IPS-NIHi7 (cell line): ENCODE data around the gene NHEJ1.

Experiments used
- DNase-seq: peaks from one replicate; pipeline ENCODE4 v3.0.0; 2012; ENCODE audit warnings: mixed read lengths; ENCODE audit errors: extremely low spot score

Gene NHEJ1

GRCh38 chr2:219167997-219168396, 7.4 kb upstream of the NHEJ1 start:
- DNase-seq: no peak

DNA sequence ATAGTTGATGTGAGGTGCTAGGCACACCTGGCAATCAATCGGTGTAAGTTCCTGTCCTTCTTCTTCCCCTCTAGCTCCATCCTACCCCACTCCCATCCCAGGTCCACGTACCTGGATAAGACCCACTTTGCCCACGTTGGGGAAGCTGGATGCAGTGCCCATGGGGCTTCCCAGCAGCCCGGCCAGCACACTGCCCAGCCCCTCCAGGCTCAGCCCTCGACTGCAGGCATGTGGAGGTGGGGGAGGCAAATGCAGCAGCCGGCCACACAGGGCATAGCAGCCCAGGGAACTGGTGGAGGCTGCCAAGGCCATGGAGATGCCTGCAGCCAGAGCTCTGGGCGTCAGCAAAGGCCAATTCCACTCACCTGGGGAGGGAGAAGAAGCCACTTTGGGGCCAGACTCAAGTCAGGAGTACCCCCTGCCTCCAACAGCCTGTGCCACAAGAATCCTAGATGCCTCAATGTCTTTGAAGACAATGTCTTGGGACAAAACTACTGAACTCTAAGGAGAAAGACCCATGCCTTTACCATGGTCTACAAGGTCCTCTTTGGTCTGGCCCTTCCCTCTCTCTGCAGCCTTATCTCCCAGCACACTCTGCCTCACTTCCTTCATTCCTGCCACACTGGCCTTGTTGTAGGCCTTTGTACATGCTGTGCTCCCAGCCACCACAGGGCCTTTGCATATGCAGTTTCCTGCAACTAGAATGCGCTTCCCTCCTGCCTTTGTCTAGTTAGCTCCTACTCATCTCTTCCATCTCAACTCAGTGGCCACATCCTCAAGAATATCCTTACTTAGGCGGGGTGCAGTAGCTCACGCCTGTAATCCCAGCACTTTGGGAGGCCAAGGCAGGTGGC, 4.7 kb upstream of the NHEJ1 start:
- no peak for DNase-seq

DNA sequence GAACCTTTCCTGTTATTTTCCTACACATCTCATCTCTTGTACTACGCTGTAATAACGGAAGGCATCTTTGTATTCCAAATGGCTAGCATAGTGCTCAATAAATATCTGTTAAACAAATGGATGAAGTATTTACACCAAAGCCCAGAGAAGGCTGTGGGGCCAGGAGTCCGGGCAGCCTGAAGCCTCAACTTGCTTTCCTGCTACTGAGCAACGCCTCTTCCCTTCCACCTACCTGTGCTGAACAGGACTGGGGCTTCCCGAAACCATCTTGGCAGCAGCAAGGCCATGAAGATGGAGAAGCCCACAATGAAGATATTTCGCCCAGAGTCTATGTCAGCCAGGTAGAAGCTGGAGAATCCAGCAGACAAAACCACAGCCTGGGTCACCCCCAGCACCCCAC, 2.5 kb upstream of the NHEJ1 start:
- no peak for DNase-seq

GRCh38 chr2:219161097-219161496, 482 bp upstream of the NHEJ1 start:
- no peak for DNase-seq

DNA sequence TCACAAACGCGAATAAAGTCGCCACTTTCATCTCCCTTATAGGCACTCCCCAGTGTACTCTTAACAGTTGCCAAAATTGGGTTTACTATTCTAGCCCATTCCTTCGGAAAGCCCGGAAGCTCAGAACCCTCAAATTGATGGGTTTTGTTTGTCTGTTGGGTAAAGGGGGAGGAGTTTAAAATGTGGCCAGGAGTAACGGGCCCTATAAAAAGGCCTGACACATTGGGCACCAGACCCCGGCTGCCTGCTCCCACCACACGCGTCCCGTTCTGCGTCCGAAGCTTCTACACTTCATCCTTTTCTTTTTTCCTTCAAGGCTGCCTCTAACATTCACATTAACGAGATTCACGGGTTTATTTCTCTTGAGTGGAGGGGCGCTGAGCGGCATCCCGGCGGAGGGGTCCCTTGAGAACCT, 837 bp downstream of the NHEJ1 start:
- no peak for DNase-seq

DNA sequence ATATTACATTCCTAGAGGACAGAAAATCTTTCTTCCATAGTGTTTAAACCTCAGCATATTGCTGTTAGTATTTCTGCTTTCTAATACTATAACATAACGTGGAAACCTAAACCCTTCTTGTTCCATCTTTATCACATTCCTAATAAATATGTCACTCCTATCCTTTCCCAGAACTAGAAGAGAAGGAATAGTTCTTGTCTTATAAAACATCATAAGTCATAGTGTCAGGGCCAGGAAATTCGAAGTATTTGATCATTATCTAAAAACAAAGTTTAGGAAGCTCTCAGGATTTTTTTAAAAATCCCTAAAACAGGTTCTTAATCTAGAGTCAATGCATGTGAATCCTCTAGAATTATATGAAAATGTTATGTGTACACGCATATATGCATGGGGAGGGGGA, 2.0 kb downstream of the NHEJ1 start:
- DNase-seq: no peak

- no peak for DNase-seq
These were observed 2.6 kb downstream of the NHEJ1 start for GRCh38 chr2:219158025-219158424.

DNA sequence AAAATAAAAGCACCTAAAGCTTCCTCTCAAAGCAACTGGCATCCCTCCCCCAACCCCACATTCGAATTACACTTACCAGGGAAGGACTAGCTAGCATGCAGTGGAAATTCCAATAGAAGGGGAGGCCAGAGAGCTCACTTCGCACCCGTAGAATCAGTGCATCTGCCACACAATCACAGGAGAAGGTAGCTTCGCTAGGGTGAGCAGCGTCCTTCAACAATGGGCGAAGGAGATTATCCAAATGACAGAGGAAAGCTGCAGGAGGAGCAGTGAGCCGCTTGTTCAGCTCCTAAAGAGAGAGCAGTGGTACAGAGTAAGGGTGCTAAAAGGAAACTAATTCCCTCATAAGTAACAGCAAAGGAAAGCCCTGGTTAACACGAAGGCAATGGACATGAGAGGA, 3.2 kb downstream of the NHEJ1 start:
- DNase-seq: no peak

DNA sequence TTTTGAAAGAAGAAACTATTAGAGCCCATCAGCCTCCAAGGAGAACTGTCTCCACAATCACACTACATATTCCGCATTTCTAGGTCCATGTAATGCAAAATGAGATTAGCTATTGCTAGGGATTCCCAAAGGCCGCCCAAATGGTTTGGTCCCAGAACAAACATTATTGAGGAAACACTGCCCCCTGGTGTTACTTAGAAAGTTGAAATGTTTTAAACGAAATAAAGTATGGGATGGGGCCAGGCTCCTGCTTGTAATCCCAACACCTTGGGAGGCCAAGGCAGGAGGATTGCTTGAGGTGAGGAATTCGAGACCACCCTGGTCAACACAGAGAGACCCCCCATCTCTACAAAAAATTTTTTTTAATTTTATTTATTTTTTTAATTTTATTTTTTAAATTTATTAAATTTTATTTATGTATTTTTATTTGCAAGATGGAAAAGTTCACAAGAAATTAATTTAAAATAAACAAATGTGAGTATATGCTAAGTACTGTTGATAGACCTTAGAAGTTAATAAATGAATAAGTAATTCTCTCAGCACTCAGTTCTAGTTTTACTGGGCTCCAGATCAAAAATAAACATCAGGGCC, 5.5 kb downstream of the NHEJ1 start:
- DNase-seq: peak; percentile 72

DNA sequence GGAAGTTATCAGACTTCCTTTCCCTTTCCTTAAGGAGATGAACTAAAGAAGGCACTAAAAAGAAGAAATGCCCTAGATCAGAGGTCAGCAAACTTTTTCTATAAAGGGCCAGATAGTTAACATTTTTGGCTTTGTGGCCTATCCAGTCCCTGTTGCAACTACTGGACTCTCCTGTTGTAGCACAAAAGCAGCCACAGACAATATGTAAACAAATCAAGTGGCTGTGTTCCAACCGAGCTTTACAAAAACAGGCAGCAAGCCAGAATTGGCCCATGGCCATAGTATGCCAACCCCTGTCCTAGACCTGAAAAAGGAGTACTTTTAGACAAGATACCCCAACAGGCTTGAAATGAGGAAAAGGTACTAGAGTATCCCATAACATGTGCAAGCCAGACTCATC, 10.9 kb downstream of the NHEJ1 start:
- DNase-seq: no peak

DNA sequence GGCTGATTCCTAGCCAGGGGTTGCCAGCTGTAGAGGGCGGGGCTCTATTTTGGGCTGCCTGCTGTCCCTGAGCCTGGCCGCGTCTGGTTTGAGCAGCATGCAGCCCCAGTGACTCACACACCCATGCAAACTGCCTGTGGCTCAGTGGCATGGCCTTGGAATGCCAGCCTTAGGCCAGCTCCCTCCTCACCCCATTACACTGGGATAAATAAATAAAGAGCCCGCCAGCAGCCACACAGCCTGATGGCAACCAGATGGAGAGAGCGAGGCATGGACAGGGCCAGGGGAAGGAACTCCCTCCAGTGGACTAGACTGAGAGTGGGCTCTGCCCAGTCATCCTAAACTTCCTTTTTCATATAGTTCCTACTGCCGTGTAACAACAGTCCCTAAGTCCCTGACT, 18.3 kb downstream of the NHEJ1 start:
- no peak for DNase-seq

GRCh38 chr2:219140722-219141121, 19.9 kb downstream of the NHEJ1 start:
- no peak for DNase-seq

DNA sequence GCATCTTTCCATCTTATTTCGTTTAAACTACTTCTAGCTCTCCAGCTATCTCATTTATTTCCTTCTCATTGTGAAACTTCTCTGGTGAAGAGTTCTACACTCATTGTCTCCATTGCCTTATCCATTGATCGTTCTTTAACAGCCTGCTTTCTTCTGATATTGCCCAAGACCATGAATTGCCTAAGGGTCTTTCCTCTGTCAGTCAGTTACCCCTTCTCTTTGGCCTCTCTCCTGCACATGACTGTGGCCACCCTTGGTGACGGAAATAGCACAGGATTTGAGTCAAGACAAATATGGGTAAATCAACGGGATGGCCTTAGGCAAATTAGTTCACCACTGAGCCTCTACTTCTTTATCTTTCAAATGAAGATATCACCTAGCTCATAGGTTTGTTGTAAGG, 26.6 kb downstream of the NHEJ1 start:
- no peak for DNase-seq

GRCh38 chr2:219131744-219132143, 28.9 kb downstream of the NHEJ1 start:
- DNase-seq: no peak

DNA sequence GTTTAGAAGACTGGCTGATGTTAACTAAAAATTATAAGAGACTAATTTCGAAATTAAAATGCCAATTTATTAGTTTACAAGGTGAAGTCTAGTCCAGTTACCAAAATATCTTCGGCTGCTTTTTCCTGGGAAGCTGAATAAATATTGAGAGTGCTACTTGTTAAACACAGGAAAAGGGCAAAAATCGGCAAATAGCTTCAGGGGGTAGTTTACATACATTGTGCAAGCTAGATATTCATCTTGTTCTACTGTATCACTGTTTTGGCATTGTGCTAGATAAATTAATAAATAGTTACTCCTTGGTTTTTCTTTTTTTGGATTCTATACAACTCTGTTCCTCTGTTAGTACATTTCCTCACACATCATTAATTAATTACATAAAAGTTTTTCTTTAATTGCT, 29.3 kb downstream of the NHEJ1 start:
- no peak for DNase-seq

DNA sequence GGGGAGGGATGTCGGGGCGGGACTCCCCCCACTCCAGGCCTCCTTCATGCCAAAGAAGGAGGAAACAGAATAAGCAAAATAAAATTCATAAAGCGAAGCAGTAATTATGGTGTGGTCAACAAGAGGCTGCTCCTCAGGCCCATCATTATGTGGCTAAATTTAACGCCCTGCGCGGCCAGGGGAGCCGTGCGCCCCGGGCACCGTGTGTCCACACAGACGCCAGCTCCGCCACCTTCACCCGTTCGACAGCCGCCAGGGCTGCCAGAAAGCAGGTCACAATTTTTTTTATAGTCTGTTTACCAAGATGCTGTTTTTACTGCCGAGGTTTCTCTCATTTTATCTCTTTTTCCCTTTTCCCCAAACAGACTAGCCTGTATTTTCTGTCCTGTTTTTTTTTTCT, 31.0 kb downstream of the NHEJ1 start:
- no peak for DNase-seq

- DNase-seq: peak; percentile 31
These were observed 32.2 kb downstream of the NHEJ1 start for GRCh38 chr2:219128396-219128795.

- no peak for DNase-seq
These were observed 33.5 kb downstream of the NHEJ1 start for GRCh38 chr2:219127037-219127635.

DNA sequence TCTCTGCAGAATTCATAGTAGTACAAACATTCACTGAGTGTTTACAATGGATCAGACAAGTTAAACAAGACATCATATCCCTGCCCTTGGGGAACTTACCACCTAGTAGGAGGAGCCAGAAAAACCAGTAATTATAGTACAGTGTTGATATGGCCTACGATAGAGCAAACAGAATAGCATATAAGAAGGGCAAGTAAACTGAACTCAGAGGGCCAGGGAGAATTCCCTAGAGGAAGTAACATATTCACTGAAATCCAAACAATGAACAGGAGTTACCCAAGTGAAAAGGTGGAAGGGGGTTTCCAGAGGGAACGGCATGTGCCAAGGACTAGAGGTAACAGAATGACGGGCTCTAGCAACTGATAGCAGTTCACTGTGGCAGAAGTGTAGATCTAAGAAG, 34.1 kb downstream of the NHEJ1 start:
- DNase-seq: no peak

- DNase-seq: no peak
These were observed 34.7 kb downstream of the NHEJ1 start for GRCh38 chr2:219125886-219126270.

- no peak for DNase-seq
These were observed 35.3 kb downstream of the NHEJ1 start for GRCh38 chr2:219125225-219125885.

GRCh38 chr2:219124381-219125110, 36.1 kb downstream of the NHEJ1 start:
- DNase-seq: no peak
